Prostate gland (tissue), 2 donors: ENCODE data around the gene SEC14L1.

Experiments used
- CTCF ChIP-seq, 4 experiments: fragments of 200-600 bp in 2 of 4; fragments of 450-650 bp in 2 of 4; sonication (generic) in 2 of 4; IDR thresholded peaks; 1 replicate in 3 of 4; 2 replicates in 1 of 4; pipeline ENCODE4 v1.5.1; 2016 to 2019; ENCODE audit warnings: antibody characterized with exemption in 4 of 4, mild to moderate bottlenecking in 2 of 4, moderate library complexity in 2 of 4
- POLR2A ChIP-seq: fragments of 450-650 bp; IDR thresholded peaks from one replicate; pipeline ENCODE4 v1.6.1; 2016; ENCODE audit warnings: antibody characterized with exemption, mild to moderate bottlenecking
- POLR2AphosphoS5 ChIP-seq: sonication (generic); formaldehyde crosslinking; IDR thresholded peaks from one replicate; pipeline ENCODE4 v1.6.1; 2017; ENCODE audit warnings: antibody characterized with exemption

- TF ChIP-seq POLR2A: no peak
- TF ChIP-seq POLR2AphosphoS5: no peak
- no peak for TF ChIP-seq CTCF (IDR thresholded peaks at IDR 0.05)
Observed at GRCh38 chr17:77184474-77184873, 43.7 kb downstream of the SEC14L1 start.
